AG09309 (cell line): ENCODE measurements around the gene NAT10.

ENCODE experiments used
- DNase-seq: peaks from one replicate; pipeline ENCODE4 v3.0.0-alpha.2; 2010; ENCODE audit warnings: low read depth
- H3K4me3 ChIP-seq: 2 replicates; pipeline ENCODE4 v1.5.1; 2011; ENCODE audit warnings: mild to moderate bottlenecking, low read depth, low read length, moderate library complexity; ENCODE audit not compliant: control insufficient read depth
- TF ChIP-seq, protein P1 (sequence below): IDR thresholded peaks from 2 replicates; pipeline ENCODE4 v1.5.1; 2011; ENCODE audit warnings: mild to moderate bottlenecking, low read depth, low read length, inconsistent platforms; ENCODE audit not compliant: insufficient read depth, control insufficient read depth; ENCODE audit errors: missing control alignments

The NAT10 gene

DNA sequence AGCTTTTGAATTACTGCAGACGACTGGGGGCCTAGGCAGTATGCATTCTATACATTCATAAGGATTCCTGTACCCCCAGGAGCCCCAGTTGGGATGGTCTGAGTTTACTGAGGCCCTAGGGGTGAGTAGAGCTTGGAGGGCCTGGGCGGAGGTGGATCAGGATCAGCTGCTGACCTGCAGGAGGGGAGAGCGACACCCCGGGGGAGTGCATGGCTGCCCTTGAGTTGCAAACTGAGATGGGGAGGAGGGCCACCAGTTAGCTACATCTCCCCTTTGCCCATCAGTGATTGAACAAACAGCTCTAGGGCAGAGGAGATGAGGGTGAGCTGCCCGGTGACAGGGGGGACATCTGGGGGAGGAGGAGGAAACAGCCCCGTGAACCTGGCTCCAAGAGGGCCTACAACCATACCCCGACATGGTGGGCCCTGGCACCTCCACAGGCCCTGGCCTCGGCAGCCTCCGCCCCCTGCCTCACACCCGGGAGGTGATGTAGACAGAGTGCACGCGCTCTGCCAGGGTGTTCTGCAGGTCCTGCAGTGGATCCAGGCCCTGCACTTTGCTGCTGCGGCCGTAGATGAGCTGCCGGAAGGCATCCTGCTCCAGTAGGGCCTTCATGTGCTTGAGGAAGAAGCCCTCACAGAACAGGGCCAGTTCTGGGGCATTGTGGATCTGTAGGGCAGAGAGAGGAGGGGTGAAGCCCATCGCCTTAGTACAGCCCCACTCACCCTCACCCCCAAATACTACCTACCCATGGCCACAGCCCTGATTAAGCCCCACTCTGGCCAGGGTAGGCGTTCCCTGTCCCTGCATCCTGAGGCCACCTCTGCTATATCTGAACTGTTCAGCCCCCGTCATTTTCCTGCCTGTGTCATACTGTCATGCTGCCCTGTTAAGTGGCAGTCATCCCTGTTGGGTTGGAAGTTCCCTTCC lies 46.8 kb downstream of the NAT10 start:
- no peak for DNase-seq
- TF ChIP-seq, protein P1, sequence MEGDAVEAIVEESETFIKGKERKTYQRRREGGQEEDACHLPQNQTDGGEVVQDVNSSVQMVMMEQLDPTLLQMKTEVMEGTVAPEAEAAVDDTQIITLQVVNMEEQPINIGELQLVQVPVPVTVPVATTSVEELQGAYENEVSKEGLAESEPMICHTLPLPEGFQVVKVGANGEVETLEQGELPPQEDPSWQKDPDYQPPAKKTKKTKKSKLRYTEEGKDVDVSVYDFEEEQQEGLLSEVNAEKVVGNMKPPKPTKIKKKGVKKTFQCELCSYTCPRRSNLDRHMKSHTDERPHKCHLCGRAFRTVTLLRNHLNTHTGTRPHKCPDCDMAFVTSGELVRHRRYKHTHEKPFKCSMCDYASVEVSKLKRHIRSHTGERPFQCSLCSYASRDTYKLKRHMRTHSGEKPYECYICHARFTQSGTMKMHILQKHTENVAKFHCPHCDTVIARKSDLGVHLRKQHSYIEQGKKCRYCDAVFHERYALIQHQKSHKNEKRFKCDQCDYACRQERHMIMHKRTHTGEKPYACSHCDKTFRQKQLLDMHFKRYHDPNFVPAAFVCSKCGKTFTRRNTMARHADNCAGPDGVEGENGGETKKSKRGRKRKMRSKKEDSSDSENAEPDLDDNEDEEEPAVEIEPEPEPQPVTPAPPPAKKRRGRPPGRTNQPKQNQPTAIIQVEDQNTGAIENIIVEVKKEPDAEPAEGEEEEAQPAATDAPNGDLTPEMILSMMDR, result no peak
- H3K4me3 ChIP-seq, result no peak overlapping the region

DNA sequence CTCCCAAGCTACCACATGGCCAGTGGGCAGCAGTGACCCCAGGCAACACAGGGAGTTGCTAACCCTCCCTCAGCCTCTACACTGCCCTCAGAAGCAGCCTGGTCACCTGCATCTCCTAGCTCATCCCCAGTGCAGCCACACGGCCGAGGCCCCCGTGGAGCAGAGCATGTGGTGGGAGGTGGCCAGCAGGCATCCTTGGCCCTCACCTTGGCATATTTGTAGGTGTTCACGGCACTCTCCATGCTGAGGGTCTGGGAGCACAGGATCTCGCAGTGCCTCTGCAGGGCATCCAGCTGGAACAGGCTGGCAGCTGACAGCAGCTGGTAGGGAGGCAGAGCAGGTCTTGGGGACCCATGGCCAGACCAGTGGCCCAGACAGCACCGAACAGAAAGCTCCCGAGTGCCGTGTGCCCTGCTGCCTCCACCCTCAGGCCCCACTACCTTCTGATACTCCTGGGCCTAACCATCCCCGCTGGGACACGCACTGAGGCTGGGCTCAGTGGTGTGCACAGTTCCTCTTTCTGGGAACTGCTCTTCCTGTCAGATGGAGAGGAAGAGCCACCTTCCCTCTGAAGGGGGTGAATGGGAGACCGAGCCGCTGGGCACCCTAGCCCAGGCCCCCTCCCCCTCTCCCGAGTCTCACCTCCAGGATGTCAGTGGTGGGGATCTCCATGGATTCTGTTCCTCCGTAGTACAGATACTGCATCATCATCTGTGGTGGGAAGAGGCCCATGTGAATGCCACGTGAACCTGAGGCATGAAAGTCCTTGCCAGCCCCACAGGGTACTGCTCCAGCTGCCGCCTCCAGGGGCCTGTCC lies 48.8 kb downstream of the NAT10 start:
- TF ChIP-seq, protein P1, result no peak
- no peak overlapping the region for H3K4me3 ChIP-seq
- no peak for DNase-seq

DNA sequence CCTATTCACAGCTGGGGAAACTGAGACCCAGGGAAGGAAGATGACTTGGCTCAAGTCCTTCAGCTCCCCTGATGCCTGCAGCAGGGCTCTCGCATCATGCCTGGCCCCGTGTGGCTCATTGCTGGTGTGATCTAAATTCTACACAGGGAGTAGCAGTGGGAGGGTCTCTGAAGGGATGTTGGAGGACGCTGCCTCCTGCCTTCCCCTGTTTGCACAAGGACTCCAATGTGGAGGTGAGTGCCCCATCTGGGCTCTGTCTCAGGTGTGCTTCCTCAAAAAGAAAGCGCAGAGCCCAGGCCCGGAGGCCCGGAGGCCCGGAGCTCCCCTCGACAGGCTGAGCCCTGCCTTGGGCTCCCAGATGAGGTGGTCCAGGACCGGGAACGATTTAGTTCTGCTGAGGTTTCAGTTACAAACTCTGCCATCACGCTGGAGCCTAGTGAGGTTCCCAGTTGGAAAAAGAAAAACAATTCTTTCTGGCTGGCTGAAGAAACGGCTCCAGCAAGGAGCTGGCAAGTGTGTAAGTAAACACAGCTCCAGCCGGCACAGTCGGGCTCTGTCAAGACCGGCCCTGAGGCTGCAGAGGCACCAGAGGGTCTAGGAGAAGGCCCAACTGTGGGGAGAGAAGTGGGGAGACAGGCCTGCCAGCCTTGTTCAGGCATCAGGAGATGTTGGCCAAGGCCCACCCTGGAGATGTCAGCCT lies 49.8 kb downstream of the NAT10 start:
- H3K4me3 ChIP-seq, result no peak overlapping the region
- TF ChIP-seq, protein P1, result no peak
- DNase-seq, result no peak

DNA sequence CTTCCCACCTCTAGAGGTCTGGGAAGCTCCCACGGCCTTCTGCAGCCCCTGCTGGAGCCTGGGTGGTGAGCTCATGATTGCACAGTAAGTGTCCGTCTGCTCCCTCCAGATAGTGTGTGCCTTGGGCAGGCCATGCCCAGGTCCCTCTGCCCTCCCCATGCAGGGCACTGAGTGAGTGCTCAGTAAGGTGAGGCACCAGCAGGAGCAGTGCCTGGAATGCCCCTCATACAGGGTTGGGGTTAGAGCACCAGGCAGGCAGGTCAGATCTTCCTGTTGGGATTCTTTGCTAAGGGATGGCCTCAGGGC lies 50.3 kb downstream of the NAT10 start:
- no peak for DNase-seq
- H3K4me3 ChIP-seq, result no peak overlapping the region
- TF ChIP-seq, protein P1, result no peak

DNA sequence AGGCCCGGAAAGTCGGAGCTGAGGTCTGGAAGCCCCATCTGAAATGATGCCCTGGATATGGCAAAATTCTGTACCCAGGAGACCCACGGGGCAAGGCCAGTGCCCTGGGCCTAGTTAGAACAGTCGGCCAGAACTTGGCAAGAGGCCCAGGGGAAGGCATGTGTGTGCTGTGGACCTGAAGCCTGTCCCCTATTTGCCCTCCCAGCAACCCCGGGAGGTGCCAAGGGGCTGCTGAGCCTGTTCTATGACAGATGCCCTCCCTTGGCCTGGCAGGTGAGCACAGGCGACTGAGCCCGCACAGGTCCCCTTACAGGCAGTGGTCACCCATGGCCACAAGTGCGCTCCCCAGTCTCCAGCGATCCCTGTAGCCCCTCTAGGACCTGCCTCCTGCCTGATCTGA lies 51.7 kb downstream of the NAT10 start:
- H3K4me3 ChIP-seq, result no peak overlapping the region
- no peak for DNase-seq
- TF ChIP-seq, protein P1, result no peak

DNA sequence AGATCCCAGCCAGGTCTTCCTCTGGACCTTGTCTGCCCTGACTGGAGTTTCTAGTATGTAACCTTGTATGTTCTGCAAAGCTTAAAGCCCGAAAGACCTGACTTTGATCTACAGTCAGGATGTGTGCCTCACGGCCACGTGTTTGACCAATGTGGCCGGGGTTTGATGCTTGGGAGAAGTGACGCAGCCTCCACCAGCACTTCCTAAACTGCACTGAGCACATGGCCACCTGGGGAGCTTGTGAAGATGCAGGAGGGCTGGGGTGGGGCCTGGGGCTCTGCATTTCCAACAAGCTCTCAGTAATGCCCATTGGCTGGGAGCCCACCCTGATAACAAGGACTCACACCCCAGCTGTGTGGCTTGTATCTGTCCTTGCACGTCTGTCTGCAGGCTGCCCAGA lies 53.2 kb downstream of the NAT10 start:
- H3K4me3 ChIP-seq, result no peak overlapping the region
- no peak for DNase-seq
- TF ChIP-seq, protein P1, result no peak
